NCI-H2171 (cell line): ENCODE results near the gene LGALS7.
"Not testable (repeated sequence)": the region's sequence is repeated elsewhere in the genome, so short reads cannot be mapped to it uniquely, and the experiment has no call there.

Experiments
- DNase-seq: peaks from one replicate; lab custom pipeline; 2025; lab: John Stamatoyannopoulos, UW

The LGALS7 gene

GRCh38 chr19:38799104-38799503 is 25.8 kb upstream of the LGALS7 start:
- no peak for DNase-seq

GRCh38 chr19:38797781-38798180 is 24.5 kb upstream of the LGALS7 start:
- not testable (repeated sequence) for DNase-seq

- DNase-seq, result no peak
These were observed 22.8 kb upstream of the LGALS7 start for GRCh38 chr19:38796154-38796553.

- DNase-seq, result no peak
These were observed 22.2 kb upstream of the LGALS7 start for GRCh38 chr19:38795549-38795948.

GRCh38 chr19:38793671-38794070 is 20.4 kb upstream of the LGALS7 start:
- DNase-seq, result no peak

GRCh38 chr19:38793177-38793576 is 19.9 kb upstream of the LGALS7 start:
- DNase-seq, result peak; percentile 64

DNA sequence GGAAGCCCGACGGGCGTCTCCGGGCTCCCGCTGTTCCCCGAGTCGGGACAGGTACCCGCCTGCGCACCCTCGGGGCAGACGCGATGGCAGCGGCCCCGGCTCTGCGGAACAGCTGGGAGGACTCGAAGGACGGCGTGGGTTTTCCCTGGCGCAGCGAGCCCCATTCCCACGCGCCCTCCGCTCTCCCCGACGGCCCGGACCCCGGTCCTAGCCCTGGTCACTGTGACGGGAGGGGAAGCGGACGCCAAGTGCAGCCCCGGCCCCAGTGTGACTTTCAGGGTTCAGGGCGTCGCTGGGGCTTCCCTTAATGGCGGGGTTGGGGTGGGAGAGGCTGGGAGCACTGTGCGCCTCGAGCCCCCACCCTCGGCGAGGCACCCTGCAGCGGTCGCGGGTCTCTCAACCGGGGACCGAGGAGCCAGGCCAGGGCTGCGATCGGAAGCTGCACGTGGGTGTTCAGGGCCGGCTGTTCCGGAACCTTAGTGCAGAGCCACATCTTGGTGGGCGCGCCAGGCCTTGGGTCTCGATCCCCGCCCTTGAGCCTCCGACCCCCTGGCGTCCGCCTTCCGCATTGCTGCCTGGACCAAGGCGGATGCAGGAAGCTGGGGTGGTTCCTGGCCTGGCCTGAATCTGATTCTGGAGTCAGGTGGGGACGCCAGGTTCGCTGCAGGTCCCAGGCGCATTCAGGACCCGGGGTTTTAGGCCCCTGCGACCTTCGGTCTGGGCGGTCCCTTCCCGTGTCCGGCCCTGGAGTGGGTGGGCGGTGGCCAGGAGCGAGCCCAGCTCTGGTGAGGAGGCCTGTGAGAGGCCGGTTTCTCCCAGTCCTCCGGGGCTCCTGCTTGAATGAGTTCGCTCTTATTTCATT is 19.2 kb upstream of the LGALS7 start:
- DNase-seq, result no peak

- not testable (repeated sequence) for DNase-seq
These were observed 18.2 kb upstream of the LGALS7 start for GRCh38 chr19:38791451-38792064.

- DNase-seq, result not testable (repeated sequence)
These were observed 17.4 kb upstream of the LGALS7 start for GRCh38 chr19:38790507-38791403.

- DNase-seq, result no peak
These were observed 15.3 kb upstream of the LGALS7 start, which contains the start of gene LGALS7B for GRCh38 chr19:38788478-38789243. LGALS7B (plus strand) TSS chr19:38789200; CDS start chr19:38789227, 27 bp downstream.

GRCh38 chr19:38786572-38787265 is 13.4 kb upstream of the LGALS7 start:
- DNase-seq, result no peak

DNA sequence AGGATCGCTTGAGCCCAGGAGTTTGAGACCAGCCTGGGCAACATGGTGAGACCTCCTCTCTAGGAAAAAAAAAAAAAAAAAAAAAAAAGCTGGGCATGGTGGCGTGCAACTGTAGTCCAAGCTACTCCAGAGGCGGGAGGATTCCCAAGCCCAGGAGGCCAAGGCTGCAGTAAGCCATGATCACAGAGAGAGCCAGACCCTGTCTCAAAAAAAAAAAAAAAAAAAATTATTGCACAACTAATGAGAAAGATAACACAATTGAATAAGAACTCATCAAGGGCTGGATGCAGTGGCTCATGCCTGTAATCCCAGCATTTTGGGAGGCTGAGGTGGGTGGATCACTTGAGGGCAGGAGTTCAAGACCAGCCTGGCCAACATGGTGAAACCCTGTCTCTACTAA is 12.7 kb upstream of the LGALS7 start:
- not testable (repeated sequence) for DNase-seq

GRCh38 chr19:38785187-38785699 is 11.9 kb upstream of the LGALS7 start:
- DNase-seq, result no peak

GRCh38 chr19:38784224-38784623 is 10.9 kb upstream of the LGALS7 start:
- no peak for DNase-seq

DNA sequence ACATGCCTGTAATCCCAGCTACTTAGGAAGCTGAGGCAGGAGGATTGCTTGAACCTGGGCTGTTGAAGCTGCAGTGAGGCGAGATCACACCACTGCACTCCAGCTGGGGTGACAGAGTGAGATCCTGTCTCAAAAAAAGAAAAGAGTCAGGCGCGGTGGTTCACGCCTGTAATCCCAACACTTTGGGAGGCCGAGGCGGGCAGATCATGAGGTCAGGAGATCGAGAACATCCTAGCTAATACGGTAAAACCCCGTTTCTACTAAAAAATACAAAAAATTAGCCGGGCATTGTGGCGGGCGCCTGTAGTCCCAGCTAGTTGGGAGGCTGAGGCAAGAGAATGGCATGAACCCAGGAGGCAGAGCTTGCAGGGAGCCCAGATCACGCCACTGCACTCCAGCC is 8.9 kb upstream of the LGALS7 start:
- not testable (repeated sequence) for DNase-seq

DNA sequence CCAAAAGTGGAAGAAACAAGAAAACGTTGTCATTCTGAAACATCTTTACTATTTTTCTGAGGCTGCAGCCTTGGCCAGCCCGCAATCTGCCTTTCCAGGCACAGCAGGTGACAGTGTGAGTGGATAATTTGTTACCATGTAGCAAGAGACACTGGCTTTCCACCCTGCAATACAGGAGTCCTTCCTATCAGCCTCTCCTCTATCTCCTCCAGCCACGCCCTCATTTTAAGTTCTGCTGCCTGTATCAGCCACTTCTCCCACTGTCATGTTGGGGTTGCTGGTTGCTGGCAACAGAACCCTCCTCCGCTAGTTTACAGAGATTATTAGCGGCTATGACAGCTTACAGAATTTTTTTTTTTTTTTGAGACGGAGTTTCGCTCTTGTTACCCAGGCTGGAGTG is 7.7 kb upstream of the LGALS7 start:
- DNase-seq, result no peak

DNA sequence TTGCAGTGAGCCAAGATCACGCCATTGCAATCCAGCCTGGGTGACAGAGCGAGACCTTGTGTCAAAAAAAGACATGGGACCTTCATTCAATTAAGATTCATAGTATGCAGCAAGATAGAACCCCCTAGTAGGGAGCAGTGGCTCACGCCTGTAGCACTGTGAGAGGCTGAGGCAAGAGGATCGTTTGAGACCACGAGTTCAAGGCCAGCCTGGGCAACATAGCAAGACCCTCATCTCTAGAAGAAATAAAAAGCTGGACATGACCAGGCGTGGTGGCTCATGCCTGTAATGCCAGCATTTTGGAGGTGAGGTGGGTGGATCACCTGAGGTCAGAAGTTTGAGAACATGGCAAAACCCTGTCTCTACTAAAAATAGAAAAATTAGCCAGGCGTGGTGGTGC is 7.1 kb upstream of the LGALS7 start:
- no peak for DNase-seq

- no peak for DNase-seq
These were observed 5.4 kb upstream of the LGALS7 start for GRCh38 chr19:38778733-38779132.

DNA sequence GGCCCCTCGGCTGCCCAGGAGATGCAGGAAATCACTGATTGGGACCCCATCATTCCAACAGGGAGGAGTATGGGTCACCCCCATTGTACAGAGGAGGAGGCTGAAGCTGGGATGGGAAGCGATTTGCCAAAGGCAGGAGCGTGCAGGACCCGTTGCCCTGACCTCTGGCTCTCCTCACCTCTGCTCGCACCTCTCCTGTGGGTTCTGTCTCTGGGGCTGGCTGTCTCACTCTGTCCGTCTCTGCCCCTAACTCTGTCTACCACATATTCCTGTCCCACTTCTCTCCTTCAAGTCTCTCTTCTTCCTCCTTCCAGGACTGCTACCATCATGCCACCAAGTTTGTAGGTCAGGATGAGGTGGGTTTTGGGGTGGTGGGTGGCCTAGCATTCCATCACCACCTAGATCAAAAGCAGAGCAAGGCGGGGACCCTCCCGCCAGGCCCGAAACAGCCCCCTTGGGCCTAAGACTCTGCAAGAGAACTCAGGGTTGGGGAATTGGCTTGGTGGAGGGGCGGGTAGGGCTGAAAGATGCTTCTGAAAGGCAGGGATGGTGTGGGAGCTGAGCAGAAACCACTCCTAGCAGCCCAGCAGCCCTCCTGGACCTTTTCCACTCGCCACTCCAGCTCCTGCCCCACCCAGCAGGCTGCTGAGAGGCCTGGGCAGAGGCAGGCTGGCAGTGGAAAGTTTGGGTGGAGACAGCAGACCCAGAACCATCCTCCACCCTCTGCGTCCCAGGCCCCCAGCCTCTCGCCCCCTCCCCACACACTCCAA is 1.0 kb upstream of the LGALS7 start:
- no peak for DNase-seq

DNA sequence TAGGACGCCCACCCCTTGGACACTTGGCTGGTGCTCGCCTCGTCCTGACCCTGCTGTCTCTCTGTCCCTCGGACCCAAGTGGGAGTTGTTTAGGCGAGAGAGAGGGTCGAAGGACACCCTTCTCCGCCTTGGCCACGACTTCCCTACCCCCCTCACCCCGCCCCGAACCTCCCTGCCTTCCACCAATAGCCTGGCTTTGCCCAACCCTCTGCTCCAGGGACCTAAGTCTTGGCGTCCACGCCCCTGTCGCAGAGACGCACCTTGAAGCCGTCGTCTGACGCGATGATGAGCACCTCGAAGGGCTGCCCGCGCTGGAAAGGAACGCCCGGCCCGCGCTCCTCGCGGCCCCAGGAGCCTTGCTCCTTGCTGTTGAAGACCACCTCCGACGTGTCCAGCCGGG is 1.7 kb downstream of the LGALS7 start:
- DNase-seq, result not testable (repeated sequence)
